Ishikawa (cell line): ENCODE results near the gene NAPEPLD.

ENCODE experiments used
- FOXM1 ChIP-seq: IDR thresholded peaks from 2 replicates; pipeline ENCODE4 v1.6.1; 2012; ENCODE audit warnings: low read depth, borderline replicate concordance
- RAD21 ChIP-seq: IDR thresholded peaks from 2 replicates; pipeline ENCODE4 v1.6.1; 2012; ENCODE audit warnings: low read depth
- REST ChIP-seq: IDR thresholded peaks from 2 replicates; pipeline ENCODE4 v1.6.1; 2012; ENCODE audit warnings: low read depth, mild to moderate bottlenecking
- TAF1 ChIP-seq: IDR thresholded peaks from 2 replicates; pipeline ENCODE4 v1.6.1; 2012; ENCODE audit warnings: low read depth, mild to moderate bottlenecking

DNA sequence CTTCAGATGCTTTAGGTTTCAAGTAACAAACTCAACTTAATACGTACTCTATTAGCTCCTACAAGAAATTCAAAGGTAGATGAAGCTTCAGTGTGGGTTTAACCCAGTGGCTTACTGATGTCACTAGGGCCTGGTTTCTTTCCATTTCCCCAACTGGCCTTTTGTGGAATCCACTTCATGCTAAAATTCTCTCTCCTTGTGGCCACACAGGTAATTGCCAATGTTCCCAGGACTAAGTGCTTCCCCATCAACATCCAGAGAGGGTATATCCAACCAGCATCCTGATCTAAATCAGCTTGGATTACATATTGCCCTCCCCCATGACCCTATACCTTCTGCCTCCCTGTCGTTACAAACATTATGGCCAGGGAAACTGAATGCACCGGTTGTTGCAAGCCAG is 85.0 kb downstream of the NAPEPLD start:
- no peak for TF ChIP-seq REST
- no peak for TF ChIP-seq TAF1
- TF ChIP-seq RAD21: no peak
- no peak for TF ChIP-seq FOXM1
